HCT116 (cell line): Measurements from ENCODE around the gene FARP1. TPM values are rescaled to one million over a fixed set of nuclear protein-coding genes. Genes with fewer than 3 reads are reported as not detected.

ENCODE experiments used
- ATAC-seq: fragments of 200-7000 bp; cut with Tn5 transposase; 2 replicates; pipeline ENCODE4 v1.9.1; 2020; ENCODE audit warnings: mild to moderate bottlenecking, moderate library complexity
- BruUV-seq: library from RNA; stranded (reverse); fragments of 400-500 nt; replicated peaks from 2 replicates; lab custom pipeline; 2021; lab: Mats Ljungman, UMichigan
- CTCF ChIA-PET: fragments of 300-600 bp; sonication (Branson Sonifier 250); formaldehyde crosslinking; loops from one replicate; lab custom pipeline; 2021; ENCODE audit warnings: antibody characterized with exemption; lab: Charles Lee
- POLR2A ChIA-PET: fragments of 300-600, 350-600 bp; sonication (Branson Sonifier 250); formaldehyde crosslinking; loops from one replicate; lab custom pipeline; 2021; ENCODE audit warnings: antibody characterized with exemption; lab: Charles Lee
- RAD21 ChIA-PET, 2 experiments: fragments of 300-600 bp; sonication (Branson Sonifier 250); formaldehyde crosslinking; loops; one replicate each; lab custom pipeline; 2023; ENCODE audit warnings: low total read pairs in 2 of 2; ENCODE audit not compliant: uncharacterized antibody in 2 of 2, unreplicated experiment in 2 of 2, low non-redundant PET in 1 of 2; lab: Charles Lee
- DNase-seq: peaks from one replicate; pipeline ENCODE4 v3.0.0-alpha.2; 2010; ENCODE audit warnings: low read depth, low spot score
- H2AFZ ChIP-seq: fragments of 200-600 bp; shearing (Covaris generic), sonication (generic); 2 replicates; pipeline ENCODE4 v1.6.1; 2017; ENCODE audit warnings: low read depth, mixed run types, mixed read lengths, antibody characterized with exemption, low read length; ENCODE audit not compliant: poor library complexity, severe bottlenecking
- H3K27ac ChIP-seq: 2 replicates; pipeline ENCODE4 v1.5.1; 2012; ENCODE audit warnings: low read depth, low read length
- H3K27me3 ChIP-seq: fragments of 200-600 bp; sonication (generic); 2 replicates; pipeline ENCODE4 v1.6.1; 2016; ENCODE audit warnings: mixed run types, low read length, mixed read lengths; ENCODE audit not compliant: insufficient read depth
- H3K36me3 ChIP-seq, 2 experiments: fragments of 200-500 bp in 1 of 2; fragments of 200-600 bp in 1 of 2; sonication (Bioruptor generic) in 1 of 2; sonication (generic) in 1 of 2; 2 replicates each; pipeline versions ENCODE4 v1.5.1 to v1.6.1; 2014 to 2016; ENCODE audit warnings: low read length in 2 of 2, inconsistent platforms in 1 of 2, mixed read lengths in 1 of 2, mixed run types in 1 of 2; ENCODE audit not compliant: insufficient read depth in 2 of 2, control insufficient read depth in 1 of 2
- H3K4me1 ChIP-seq, 2 experiments: fragments of 200-600 bp in 1 of 2; sonication (generic) in 1 of 2; 2 replicates each; pipeline versions ENCODE4 v1.5.1 to v1.6.1; 2012 to 2017; ENCODE audit warnings: low read length in 2 of 2, inconsistent platforms in 1 of 2, mild to moderate bottlenecking in 1 of 2, mixed read lengths in 1 of 2, mixed run types in 1 of 2, moderate library complexity in 1 of 2; ENCODE audit not compliant: insufficient read depth in 2 of 2, control insufficient read depth in 1 of 2
- H3K4me2 ChIP-seq: fragments of 200-600 bp; sonication (generic); 2 replicates; pipeline ENCODE4 v1.6.1; 2017; ENCODE audit warnings: mixed run types, low read length, mixed read lengths
- H3K4me3 ChIP-seq, 2 experiments: fragments of 200-600 bp in 1 of 2; sonication (generic) in 1 of 2; replicated peaks in 1 of 2; 2 replicates each; pipeline ENCODE4 v1.5.1; 2011 to 2016; ENCODE audit warnings: low read length in 2 of 2, control low read depth in 1 of 2, low read depth in 1 of 2, mild to moderate bottlenecking in 1 of 2, mixed read lengths in 1 of 2, mixed run types in 1 of 2
- H3K79me2 ChIP-seq: fragments of 200-600 bp; sonication (generic); 2 replicates; pipeline ENCODE4 v1.6.1; 2017; ENCODE audit warnings: mild to moderate bottlenecking, mixed run types, low read length, moderate library complexity, mixed read lengths; ENCODE audit not compliant: insufficient read depth
- H3K9ac ChIP-seq: fragments of 200-600 bp; sonication (generic); 2 replicates; pipeline ENCODE4 v1.6.1; 2016; ENCODE audit warnings: low read length, mixed read lengths
- H3K9me2 ChIP-seq: fragments of 200-600 bp; sonication (generic), shearing (Covaris generic); 2 replicates; pipeline ENCODE4 v1.6.1; 2017; ENCODE audit warnings: mixed run types, mild to moderate bottlenecking, moderate library complexity; ENCODE audit not compliant: insufficient read depth
- H3K9me3 ChIP-seq, 2 experiments: fragments of 200-500 bp in 1 of 2; fragments of 200-600 bp in 1 of 2; sonication (Bioruptor generic) in 1 of 2; sonication (generic) in 1 of 2; 2 replicates each; pipeline ENCODE4 v1.6.1; 2014 to 2017; ENCODE audit warnings: low read length in 2 of 2, mixed read lengths in 2 of 2, inconsistent platforms in 1 of 2, low read depth in 1 of 2, mild to moderate bottlenecking in 1 of 2, mixed run types in 1 of 2, moderate library complexity in 1 of 2; ENCODE audit not compliant: control insufficient read depth in 1 of 2, insufficient read depth in 1 of 2
- H4K20me1 ChIP-seq: fragments of 200-600 bp; sonication (generic), shearing (Covaris generic); 2 replicates; pipeline ENCODE4 v1.6.1; 2017; ENCODE audit warnings: mixed run types, mild to moderate bottlenecking, moderate library complexity; ENCODE audit not compliant: insufficient read depth
- CEBPB ChIP-seq: IDR thresholded peaks from 2 replicates; pipeline ENCODE4 v1.6.1; 2012; ENCODE audit warnings: low read depth
- EGR1 ChIP-seq: IDR thresholded peaks from 2 replicates; pipeline ENCODE4 v1.6.1; 2012; ENCODE audit warnings: low read depth
- EZH2phosphoT487 ChIP-seq: fragments of 200-600 bp; IDR thresholded peaks from 2 replicates; pipeline ENCODE4 v1.6.1; 2018; ENCODE audit warnings: antibody characterized with exemption, borderline replicate concordance
- JUND ChIP-seq: IDR thresholded peaks from 2 replicates; pipeline ENCODE4 v1.6.1; 2012
- RAD21 ChIP-seq: IDR thresholded peaks from 2 replicates; pipeline ENCODE4 v1.6.1; 2012; ENCODE audit warnings: low read depth, mild to moderate bottlenecking
- REST ChIP-seq: IDR thresholded peaks from 2 replicates; pipeline ENCODE4 v1.6.1; 2012; ENCODE audit warnings: low read depth
- SIN3A ChIP-seq: IDR thresholded peaks from 2 replicates; pipeline ENCODE4 v1.6.1; 2012; ENCODE audit warnings: low read depth
- TCF7L2 ChIP-seq: IDR thresholded peaks from 2 replicates; pipeline ENCODE4 v1.7.0; 2011; ENCODE audit warnings: borderline replicate concordance, inconsistent platforms; ENCODE audit not compliant: insufficient read depth, insufficient read length; ENCODE audit errors: extremely low read depth
- intact Hi-C: fragments of 100-400 bp; cut with micrococcal nuclease; formaldehyde crosslinking; loops from 2 replicates; pipeline ENCODE4 v1.10.0; 2022
- total RNA-seq: library from RNA; stranded (reverse); gene quantifications from one replicate; pipeline ENCODE4 v1.2.1, GENCODE V29; 2021; ENCODE audit not compliant: unreplicated experiment
- TF ChIP-seq, protein P1 (sequence below): IDR thresholded peaks from 2 replicates; pipeline ENCODE4 v1.6.1; 2012
- TF ChIP-seq, protein P2 (sequence below): IDR thresholded peaks from 2 replicates; pipeline ENCODE4 v1.6.1; 2011; ENCODE audit warnings: mild to moderate bottlenecking, low read length, moderate library complexity; ENCODE audit not compliant: insufficient replicate concordance; ENCODE audit errors: extremely low read depth

The FARP1 gene
- total RNA-seq, 1 experiment from 2014 or later = 30.5 TPM

DNA sequence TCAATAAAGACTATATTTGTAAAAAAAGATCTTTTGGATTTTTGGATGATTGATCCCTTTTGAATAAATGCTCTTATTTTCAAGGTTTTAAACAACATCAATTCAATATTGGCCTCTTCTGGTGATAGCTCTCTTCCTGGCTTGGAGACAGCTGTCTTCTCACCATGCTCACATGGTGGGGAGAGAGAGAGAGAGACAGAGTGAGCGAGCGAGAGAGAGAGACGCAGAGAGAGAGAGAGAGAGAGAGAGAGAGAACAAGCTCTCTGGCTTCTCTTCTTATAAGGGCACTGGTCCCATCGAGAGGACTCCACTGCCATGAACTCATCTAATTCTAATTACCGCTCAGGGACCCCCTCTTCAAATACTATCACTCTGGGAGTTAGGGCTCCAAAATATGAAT lies 32.1 kb upstream of the FARP1 start (continued):
- TF ChIP-seq CEBPB (no peak), TCF7L2 (no peak)
- TF ChIP-seq, protein P1, sequence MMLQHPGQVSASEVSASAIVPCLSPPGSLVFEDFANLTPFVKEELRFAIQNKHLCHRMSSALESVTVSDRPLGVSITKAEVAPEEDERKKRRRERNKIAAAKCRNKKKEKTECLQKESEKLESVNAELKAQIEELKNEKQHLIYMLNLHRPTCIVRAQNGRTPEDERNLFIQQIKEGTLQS = no peak
- TF ChIP-seq, all 23 proteins: peak for 0

DNA sequence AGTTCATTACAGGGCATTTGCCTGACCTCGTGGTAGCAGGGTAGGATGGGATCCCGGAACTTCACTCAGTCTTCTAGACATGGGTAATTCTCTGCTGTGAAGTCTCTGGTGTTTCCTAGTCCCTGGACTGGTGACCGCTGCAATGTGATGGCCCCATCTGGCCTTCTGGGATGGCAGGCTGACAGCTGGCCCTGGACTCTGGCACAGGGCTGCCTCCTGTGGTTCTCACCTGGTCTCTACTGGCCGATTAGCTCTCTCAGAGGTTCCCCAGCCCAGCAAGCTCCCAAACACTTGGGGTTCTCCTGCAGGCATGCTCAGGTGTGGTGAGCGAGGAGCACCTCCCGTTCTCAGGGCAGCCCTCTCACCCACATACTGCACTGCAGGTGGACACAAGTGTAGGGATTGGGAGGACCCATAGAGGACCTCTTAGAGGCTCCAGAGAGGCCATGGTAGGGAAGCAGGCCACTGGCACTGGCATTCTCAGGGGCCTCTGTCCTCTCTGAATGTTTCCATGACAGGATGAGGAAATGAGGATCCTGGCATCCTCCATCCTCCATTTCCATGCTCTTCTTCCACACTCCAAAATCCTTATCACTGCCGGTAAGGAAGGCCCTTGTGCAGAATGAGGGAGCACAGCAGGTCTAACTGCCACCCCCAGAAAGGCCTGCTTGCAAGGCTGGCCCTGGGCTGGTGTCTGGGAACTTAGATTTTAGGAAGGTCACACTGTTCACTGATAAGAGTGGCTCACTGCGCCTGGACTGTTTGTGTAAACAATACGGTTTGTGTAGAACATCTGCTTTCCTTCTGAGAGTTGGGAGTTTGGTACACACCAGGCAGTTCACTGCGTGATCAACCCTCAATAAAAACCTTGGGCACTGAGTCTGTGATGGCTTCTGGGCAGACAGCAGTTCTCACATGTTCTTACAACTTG lies 31.5 kb upstream of the FARP1 start:
- CTCF ChIA-PET = no interaction called here
- POLR2A ChIA-PET = no interaction called here
- H4K20me1 ChIP-seq = no peaks in the 10 kb centered on the region
- no peak for DNase-seq
- RAD21 ChIA-PET = no interaction called here
- H3K79me2 ChIP-seq = no peaks in the 10 kb centered on the region
- no peaks in the 10 kb centered on the region for H3K9me3 ChIP-seq
- ATAC-seq = no peak
- H3K4me3 ChIP-seq = no peak overlapping the region
- no peaks in the 10 kb centered on the region for H3K9me2 ChIP-seq
- H3K27me3 ChIP-seq = no peaks in the 10 kb centered on the region
- H3K4me1 ChIP-seq = no peaks in the 10 kb centered on the region
- H3K36me3 ChIP-seq = no peaks in the 10 kb centered on the region
- intact Hi-C loops = loop anchor here (10.0 kb wide), 1 partner anchor 257 kb away; no protein-coding TSS in a partner anchor
- no peak for TF ChIP-seq JUND
- no peak for TF ChIP-seq RAD21
- H3K4me2 ChIP-seq = no peak overlapping the region
- H3K27ac ChIP-seq = no peak overlapping the region
- no peak overlapping the region for H3K9ac ChIP-seq
- H2AFZ ChIP-seq = no peak overlapping the region
- no TSS peak for BruUV-seq

- H3K4me1 ChIP-seq = no peaks in the 10 kb centered on the region
- no peak overlapping the region for H3K4me3 ChIP-seq
- ATAC-seq = no peak
- no peak overlapping the region for H3K4me2 ChIP-seq
- no peaks in the 10 kb centered on the region for H3K36me3 ChIP-seq
- CTCF ChIA-PET = no interaction called here
- TF ChIP-seq SIN3A = no peak
- TF ChIP-seq, protein P2, sequence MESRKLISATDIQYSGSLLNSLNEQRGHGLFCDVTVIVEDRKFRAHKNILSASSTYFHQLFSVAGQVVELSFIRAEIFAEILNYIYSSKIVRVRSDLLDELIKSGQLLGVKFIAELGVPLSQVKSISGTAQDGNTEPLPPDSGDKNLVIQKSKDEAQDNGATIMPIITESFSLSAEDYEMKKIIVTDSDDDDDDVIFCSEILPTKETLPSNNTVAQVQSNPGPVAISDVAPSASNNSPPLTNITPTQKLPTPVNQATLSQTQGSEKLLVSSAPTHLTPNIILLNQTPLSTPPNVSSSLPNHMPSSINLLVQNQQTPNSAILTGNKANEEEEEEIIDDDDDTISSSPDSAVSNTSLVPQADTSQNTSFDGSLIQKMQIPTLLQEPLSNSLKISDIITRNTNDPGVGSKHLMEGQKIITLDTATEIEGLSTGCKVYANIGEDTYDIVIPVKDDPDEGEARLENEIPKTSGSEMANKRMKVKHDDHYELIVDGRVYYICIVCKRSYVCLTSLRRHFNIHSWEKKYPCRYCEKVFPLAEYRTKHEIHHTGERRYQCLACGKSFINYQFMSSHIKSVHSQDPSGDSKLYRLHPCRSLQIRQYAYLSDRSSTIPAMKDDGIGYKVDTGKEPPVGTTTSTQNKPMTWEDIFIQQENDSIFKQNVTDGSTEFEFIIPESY = no peak
- TF ChIP-seq EGR1 = no peak
- TF ChIP-seq REST = no peak
- TF ChIP-seq EZH2phosphoT487 = no peak
- no peak overlapping the region for H3K9ac ChIP-seq
- no peaks in the 10 kb centered on the region for H3K9me2 ChIP-seq
- POLR2A ChIA-PET = no interaction called here
- DNase-seq = no peak
- no peaks in the 10 kb centered on the region for H3K9me3 ChIP-seq
- H4K20me1 ChIP-seq = no peaks in the 10 kb centered on the region
- RAD21 ChIA-PET = no interaction called here
- no TSS peak for BruUV-seq
- no peak overlapping the region for H2AFZ ChIP-seq
- no peaks in the 10 kb centered on the region for H3K79me2 ChIP-seq
- intact Hi-C loops = loop anchor here (10.0 kb wide), 1 partner anchor 258 kb away; no protein-coding TSS in a partner anchor
- no peak overlapping the region for H3K27ac ChIP-seq
- no peaks in the 10 kb centered on the region for H3K27me3 ChIP-seq
These were observed 30.4 kb upstream of the FARP1 start for GRCh38 chr13:98112456-98112855.
